GM12892 (cell line): ENCODE data around the gene HAO2.

Experiments used
- POLR2A ChIP-seq: IDR thresholded peaks from 2 replicates; pipeline ENCODE4 v1.6.1; 2011; ENCODE audit warnings: low read depth, low read length, control low read depth
- POLR2AphosphoS5 ChIP-seq: IDR thresholded peaks from 2 replicates; pipeline ENCODE4 v1.6.1; 2011; ENCODE audit warnings: low read depth, low read length, control low read depth

- TF ChIP-seq POLR2AphosphoS5 (no peak), POLR2A (no peak)
These were observed 36.7 kb upstream of the HAO2 start for GRCh38 chr1:119331915-119332314.
